ENCODE data around the gene IP6K2.

IP6K2 gene

DNA sequence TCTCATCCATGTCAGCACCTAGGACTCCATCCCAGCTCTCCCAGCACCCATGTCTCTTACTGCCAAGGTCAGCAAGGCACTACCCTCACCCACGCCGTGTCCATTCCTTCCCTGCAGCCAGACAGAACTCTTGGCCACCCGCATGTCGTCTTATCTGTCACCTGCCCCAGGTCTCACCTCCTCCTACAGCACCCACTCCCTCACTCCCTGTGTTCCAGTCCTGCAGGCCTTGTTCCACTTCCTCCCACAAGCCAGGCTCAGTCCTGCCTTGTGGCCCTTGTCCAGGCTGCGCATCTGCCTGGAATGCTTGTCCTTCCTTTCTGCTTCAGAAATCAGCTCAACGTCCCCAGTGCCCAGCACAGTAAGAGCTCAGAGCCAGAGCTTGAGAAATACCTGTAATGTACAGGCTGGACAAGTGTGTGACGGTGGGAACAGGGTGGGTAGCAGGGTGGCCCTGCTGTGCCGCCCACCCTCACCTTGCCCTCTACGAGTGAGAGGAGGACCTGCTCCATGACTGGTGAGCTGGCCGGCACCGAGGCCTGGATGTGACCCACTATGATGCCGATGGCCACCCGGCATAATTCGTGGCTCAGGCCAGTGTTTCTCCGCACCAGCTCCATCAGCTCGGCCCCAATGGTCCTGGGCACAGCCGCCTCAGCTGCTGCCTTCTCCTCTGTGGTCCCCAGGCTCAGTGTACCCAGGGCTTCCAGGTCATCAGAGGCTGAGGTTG, 36.0 kb downstream of the IP6K2 start:
- H3K36me3 ChIP-seq (ENCODE audit: control insufficient read depth, low read length) = peaks cover 65% of the 10 kb centered on the region
- H3K9me3 ChIP-seq (ENCODE audit: control insufficient read depth, insufficient read depth, low read length) = no peaks in the 10 kb centered on the region
- no peak overlapping the region for H3K4me3 ChIP-seq (ENCODE audit: low read length)
- no peak overlapping the region for H3K27ac ChIP-seq (ENCODE audit: low read depth, low read length)
- no peaks in the 10 kb centered on the region for H3K27me3 ChIP-seq (ENCODE audit: control insufficient read depth, low read length)
- peaks cover 23% of the 10 kb centered on the region for H3K79me2 ChIP-seq (ENCODE audit: control insufficient read depth, low read length)
- H4K20me1 ChIP-seq (ENCODE audit: control insufficient read depth, insufficient read depth, low read depth, low read length) = no peaks in the 10 kb centered on the region
- TF ChIP-seq EZH2phosphoT487 (IDR thresholded peaks at IDR 0.05; ENCODE audit: borderline replicate concordance, low read length) = no peak
- TF ChIP-seq, protein P1, sequence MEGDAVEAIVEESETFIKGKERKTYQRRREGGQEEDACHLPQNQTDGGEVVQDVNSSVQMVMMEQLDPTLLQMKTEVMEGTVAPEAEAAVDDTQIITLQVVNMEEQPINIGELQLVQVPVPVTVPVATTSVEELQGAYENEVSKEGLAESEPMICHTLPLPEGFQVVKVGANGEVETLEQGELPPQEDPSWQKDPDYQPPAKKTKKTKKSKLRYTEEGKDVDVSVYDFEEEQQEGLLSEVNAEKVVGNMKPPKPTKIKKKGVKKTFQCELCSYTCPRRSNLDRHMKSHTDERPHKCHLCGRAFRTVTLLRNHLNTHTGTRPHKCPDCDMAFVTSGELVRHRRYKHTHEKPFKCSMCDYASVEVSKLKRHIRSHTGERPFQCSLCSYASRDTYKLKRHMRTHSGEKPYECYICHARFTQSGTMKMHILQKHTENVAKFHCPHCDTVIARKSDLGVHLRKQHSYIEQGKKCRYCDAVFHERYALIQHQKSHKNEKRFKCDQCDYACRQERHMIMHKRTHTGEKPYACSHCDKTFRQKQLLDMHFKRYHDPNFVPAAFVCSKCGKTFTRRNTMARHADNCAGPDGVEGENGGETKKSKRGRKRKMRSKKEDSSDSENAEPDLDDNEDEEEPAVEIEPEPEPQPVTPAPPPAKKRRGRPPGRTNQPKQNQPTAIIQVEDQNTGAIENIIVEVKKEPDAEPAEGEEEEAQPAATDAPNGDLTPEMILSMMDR (IDR thresholded peaks at IDR 0.05; ENCODE audit: low read depth, low read length, poor library complexity, severe bottlenecking) = no peak
- no peaks in the 10 kb centered on the region for H3F3A ChIP-seq (ENCODE audit: control insufficient read depth, insufficient read depth)
- no peak overlapping the region for H3K4me2 ChIP-seq (ENCODE audit: low read length)
- H3K4me1 ChIP-seq (ENCODE audit: control insufficient read depth, low read length) = peaks cover 33% of the 10 kb centered on the region
- no peaks in the 10 kb centered on the region for H3K9me2 ChIP-seq (replicated peaks; ENCODE audit: control insufficient read depth, low read length)

GRCh38 chr3:48679411-48680391, 37.3 kb downstream of the IP6K2 start:
- TF ChIP-seq, protein P1 (IDR thresholded peaks at IDR 0.05; ENCODE audit: low read depth, low read length, poor library complexity, severe bottlenecking) = no peak
- TF ChIP-seq EZH2phosphoT487 (IDR thresholded peaks at IDR 0.05; ENCODE audit: borderline replicate concordance, low read length) = no peak
- peaks cover 71% of the 10 kb centered on the region for H3K36me3 ChIP-seq (ENCODE audit: control insufficient read depth, low read length)
- H3K4me3 ChIP-seq (ENCODE audit: low read length) = no peak overlapping the region
- peaks cover 16% of the 10 kb centered on the region for H3K79me2 ChIP-seq (ENCODE audit: control insufficient read depth, low read length)
- no peaks in the 10 kb centered on the region for H3F3A ChIP-seq (ENCODE audit: control insufficient read depth, insufficient read depth)
- H4K20me1 ChIP-seq (ENCODE audit: control insufficient read depth, insufficient read depth, low read depth, low read length) = no peaks in the 10 kb centered on the region
- H3K9me2 ChIP-seq (replicated peaks; ENCODE audit: control insufficient read depth, low read length) = no peaks in the 10 kb centered on the region
- no peaks in the 10 kb centered on the region for H3K9me3 ChIP-seq (ENCODE audit: control insufficient read depth, insufficient read depth, low read length)
- no peaks in the 10 kb centered on the region for H3K27me3 ChIP-seq (ENCODE audit: control insufficient read depth, low read length)
- no peak overlapping the region for H3K27ac ChIP-seq (ENCODE audit: low read depth, low read length)
- no peak overlapping the region for H3K4me2 ChIP-seq (ENCODE audit: low read length)
- H3K4me1 ChIP-seq (ENCODE audit: control insufficient read depth, low read length) = peaks cover 31% of the 10 kb centered on the region

DNA sequence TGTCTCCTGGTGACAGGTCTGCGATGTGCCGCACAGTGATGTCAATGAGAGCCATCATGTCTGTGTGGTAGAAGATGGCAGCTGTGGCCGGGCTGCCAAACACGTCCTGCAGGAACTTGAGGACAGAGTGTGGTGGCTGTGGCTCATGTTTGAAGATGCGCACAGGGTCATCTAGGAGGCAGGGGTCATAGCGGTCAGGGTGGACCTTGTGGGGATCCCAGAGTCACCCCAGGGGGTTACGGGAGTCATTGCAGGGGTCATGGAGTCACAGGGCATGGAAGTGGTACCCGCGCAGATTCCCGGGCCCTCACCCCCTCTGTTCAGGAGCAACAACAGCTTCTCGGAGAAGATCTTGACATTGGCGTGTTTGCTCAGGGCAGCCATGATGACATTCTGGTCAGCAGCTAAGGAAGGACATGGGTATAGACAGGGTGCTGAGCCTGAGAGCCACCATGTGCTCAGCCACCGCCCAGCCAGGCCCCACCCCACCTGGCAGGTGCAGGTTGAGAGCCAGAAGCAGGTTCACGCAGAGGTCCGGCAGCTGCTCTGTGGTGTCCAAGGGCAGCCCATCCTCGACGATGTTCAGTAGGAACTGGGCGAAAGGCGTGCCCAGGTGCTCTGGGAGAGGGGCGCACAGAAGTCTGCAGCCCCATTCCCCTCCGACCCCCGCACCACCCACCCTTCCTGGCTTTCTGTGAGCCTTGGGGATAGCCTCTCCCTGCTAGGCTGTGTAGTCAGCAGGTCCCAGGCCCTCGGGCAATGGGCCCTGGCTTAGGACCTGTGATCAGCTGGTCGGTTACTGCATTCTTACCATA, 38.2 kb downstream of the IP6K2 start:
- peaks cover 79% of the 10 kb centered on the region for H3K36me3 ChIP-seq (ENCODE audit: control insufficient read depth, low read length)

More for the DNA sequence above, 38.2 kb downstream of the IP6K2 start:
- Histone ChIP-seq H3K9me3 (ENCODE audit: control insufficient read depth, insufficient read depth, low read length) (no peaks in the 10 kb centered on the region), H4K20me1 (ENCODE audit: control insufficient read depth, insufficient read depth, low read depth, low read length) (no peaks in the 10 kb centered on the region), H3K27ac (ENCODE audit: low read depth, low read length) (no peak overlapping the region), H3K79me2 (ENCODE audit: control insufficient read depth, low read length) (peaks cover 7% of the 10 kb centered on the region), H3F3A (ENCODE audit: control insufficient read depth, insufficient read depth) (no peaks in the 10 kb centered on the region), H3K4me1 (ENCODE audit: control insufficient read depth, low read length) (peaks cover 22% of the 10 kb centered on the region), H3K4me3 (ENCODE audit: low read length) (no peak overlapping the region), H3K27me3 (ENCODE audit: control insufficient read depth, low read length) (no peaks in the 10 kb centered on the region), H3K4me2 (ENCODE audit: low read length) (no peak overlapping the region), H3K9me2 (replicated peaks; ENCODE audit: control insufficient read depth, low read length) (no peaks in the 10 kb centered on the region)
- TF ChIP-seq EZH2phosphoT487 (IDR thresholded peaks at IDR 0.05; ENCODE audit: borderline replicate concordance, low read length) = no peak
- TF ChIP-seq, protein P1 (IDR thresholded peaks at IDR 0.05; ENCODE audit: low read depth, low read length, poor library complexity, severe bottlenecking) = no peak
